Calu3 (cell line): ENCODE measurements around the gene PKIB. TPM values are rescaled to one million over a fixed set of nuclear protein-coding genes. Genes with fewer than 3 reads are reported as not detected.

Source experiments
- BruUV-seq: library from RNA; stranded (reverse); fragments of 400-500 nt; replicated peaks from 2 replicates; lab custom pipeline; 2021; lab: Mats Ljungman, UMichigan
- CTCF ChIA-PET: fragments of 300-600 bp; sonication (Branson Sonifier 250); formaldehyde crosslinking; loops from one replicate; lab custom pipeline; 2022; ENCODE audit warnings: antibody characterized with exemption; lab: Charles Lee
- DNase-seq: peaks from one replicate; pipeline ENCODE4 v3.0.0; 2022
- H3K27ac Mint-ChIP-seq: one replicate; pipeline ENCODE4 v1.8.0; 2022; ENCODE audit warnings: mixed read lengths; ENCODE audit not compliant: unreplicated experiment
- H3K27me3 Mint-ChIP-seq: one replicate; pipeline ENCODE4 v1.8.0; 2022; ENCODE audit warnings: mixed read lengths; ENCODE audit not compliant: unreplicated experiment
- H3K36me3 Mint-ChIP-seq: one replicate; pipeline ENCODE4 v1.8.0; 2022; ENCODE audit warnings: mild to moderate bottlenecking, moderate library complexity, mixed read lengths; ENCODE audit not compliant: insufficient read depth, unreplicated experiment
- H3K4me1 Mint-ChIP-seq: one replicate; pipeline ENCODE4 v1.8.0; 2022; ENCODE audit warnings: mild to moderate bottlenecking, low read depth, mixed read lengths; ENCODE audit not compliant: unreplicated experiment
- H3K4me3 Mint-ChIP-seq: one replicate; pipeline ENCODE4 v1.8.0; 2022; ENCODE audit warnings: mild to moderate bottlenecking, low read depth, moderate library complexity, mixed read lengths; ENCODE audit not compliant: unreplicated experiment
- H3K9me3 Mint-ChIP-seq: one replicate; pipeline ENCODE4 v1.8.0; 2022; ENCODE audit warnings: low read depth, mixed read lengths; ENCODE audit not compliant: unreplicated experiment
- CTCF ChIP-seq: fragments of 200-600 bp; IDR thresholded peaks from one replicate; pipeline ENCODE4 v1.8.0; 2022; ENCODE audit warnings: antibody characterized with exemption; ENCODE audit not compliant: unreplicated experiment
- intact Hi-C: fragments of 100-400 bp; cut with micrococcal nuclease; formaldehyde crosslinking; loops from one replicate; pipeline ENCODE4 v1.10.0; 2022; ENCODE audit not compliant: unreplicated experiment
- total RNA-seq: library from RNA; stranded (reverse); gene quantifications from 2 replicates; pipeline ENCODE4 v1.2.3, GENCODE V29; 2022

The PKIB gene
- total RNA-seq, 1 experiment from 2014 or later, result 17.2 TPM

- Mint-ChIP-seq H3K36me3 (no peaks in the 10 kb centered on the region), H3K9me3 (no peaks in the 10 kb centered on the region), H3K27ac (no peak overlapping the region), H3K27me3 (no peaks in the 10 kb centered on the region), H3K4me1 (peaks cover 11% of the 10 kb centered on the region), H3K4me3 (no peak overlapping the region)
- TF ChIP-seq CTCF, result no peak
- no TSS peak for BruUV-seq
- intact Hi-C loops, result no loop called here
- CTCF ChIA-PET, result no interaction called here
- DNase-seq, result no peak
These were observed 93.9 kb downstream of the PKIB start for GRCh38 chr6:122704066-122704465.

GRCh38 chr6:122709922-122710512, 99.8 kb downstream of the PKIB start:
- H3K27ac Mint-ChIP-seq, result no peak overlapping the region
- DNase-seq, result no peak
- TF ChIP-seq CTCF, result no peak
- no peaks in the 10 kb centered on the region for H3K36me3 Mint-ChIP-seq
- H3K4me3 Mint-ChIP-seq, result no peak overlapping the region
- intact Hi-C loops, result no loop called here
- H3K27me3 Mint-ChIP-seq, result no peaks in the 10 kb centered on the region
- CTCF ChIA-PET, result no interaction called here
- BruUV-seq, result no TSS peak
- no peaks in the 10 kb centered on the region for H3K9me3 Mint-ChIP-seq
- H3K4me1 Mint-ChIP-seq, result peaks cover 17% of the 10 kb centered on the region

- no peak overlapping the region for H3K27ac Mint-ChIP-seq
- peaks cover 17% of the 10 kb centered on the region for H3K4me1 Mint-ChIP-seq
- H3K9me3 Mint-ChIP-seq, result no peaks in the 10 kb centered on the region
- no peak overlapping the region for H3K4me3 Mint-ChIP-seq
- BruUV-seq, result no TSS peak
- no peak for DNase-seq
- intact Hi-C loops, result no loop called here
- H3K36me3 Mint-ChIP-seq, result no peaks in the 10 kb centered on the region
- no peaks in the 10 kb centered on the region for H3K27me3 Mint-ChIP-seq
- TF ChIP-seq CTCF, result no peak
- CTCF ChIA-PET, result no interaction called here
These were observed 100.9 kb downstream of the PKIB start for GRCh38 chr6:122710908-122711635.

- DNase-seq, result no peak
- Mint-ChIP-seq H3K9me3 (no peaks in the 10 kb centered on the region), H3K27me3 (no peaks in the 10 kb centered on the region), H3K4me1 (peaks cover 17% of the 10 kb centered on the region), H3K27ac (no peak overlapping the region), H3K4me3 (no peak overlapping the region), H3K36me3 (no peaks in the 10 kb centered on the region)
- no TSS peak for BruUV-seq
- CTCF ChIA-PET, result no interaction called here
- TF ChIP-seq CTCF, result no peak
- intact Hi-C loops, result no loop called here
These were observed 101.9 kb downstream of the PKIB start for GRCh38 chr6:122712093-122712447.
